Measurements from ENCODE around the gene DCAF10. TPM values are rescaled to one million over a fixed set of nuclear protein-coding genes. Genes with fewer than 3 reads are reported as not detected.
A peak's percentile ranks its signal among the peaks of the same experiment; 100 is the strongest.

Gene DCAF10
- total RNA-seq, 1 experiment from 2014 or later, result 22.6 TPM

GRCh38 chr9:37904445-37905130 is 104.0 kb downstream of the DCAF10 start:
- H3F3A ChIP-seq (ENCODE audit: insufficient read depth, low read depth), result peaks cover 14% of the 10 kb centered on the region; the same call in 1 of the 2 replicates
- CTCF ChIA-PET, result no interaction called here
- no peak overlapping the region for H2AFZ ChIP-seq
- TSS peak; percentile 42 for BruUV-seq (replicated peaks)
- TF ChIP-seq EZH2 (IDR thresholded peaks at IDR 0.05; ENCODE audit: low read depth) (no peak), CTCF (conservative IDR thresholded peaks at IDR 0.05) (peak; percentile 37)
- no peaks in the 10 kb centered on the region for H3K9me3 ChIP-seq (ENCODE audit: insufficient read depth, low read depth)
- H3K4me2 ChIP-seq, result peak overlapping the region; percentile 95
- H3K4me1 ChIP-seq (replicated peaks; ENCODE audit: insufficient read depth), result peaks cover 25% of the 10 kb centered on the region
- H3K27me3 ChIP-seq (ENCODE audit: insufficient read depth, low read depth), result no peaks in the 10 kb centered on the region
- H3K9me2 ChIP-seq (ENCODE audit: insufficient read depth), result no peaks in the 10 kb centered on the region
- H3K27ac ChIP-seq, result peak overlapping the region; percentile 42
- H4K20me1 ChIP-seq (ENCODE audit: insufficient read depth), result no peaks in the 10 kb centered on the region; the same call in 1 of the 2 replicates
- peaks cover 22% of the 10 kb centered on the region; the same call in 1 of the 2 replicates for H3K79me2 ChIP-seq (ENCODE audit: low read depth)
- H3K4me3 ChIP-seq, result peak overlapping the region; percentile 76; the same call in 1 of the 2 replicates
- POLR2A ChIA-PET (ENCODE audit: unreplicated experiment), result no interaction called here
- H3K36me3 ChIP-seq (ENCODE audit: low read depth), result no peaks in the 10 kb centered on the region
- DNase-seq, result no peak
- intact Hi-C loops (cut with micrococcal nuclease; ENCODE audit: unreplicated experiment), result loop anchor here (2.0 to 10.0 kb wide), 6 partner anchors 157 to 498 kb away; partner anchors contain the start of genes POLR1E and SHB

- Histone ChIP-seq H3K27ac (no peak overlapping the region), H3K4me2 (peak overlapping the region; percentile 95; the same call in 1 of the 2 replicates)
- intact Hi-C loops (cut with micrococcal nuclease; ENCODE audit: unreplicated experiment), result loop anchor here (2.0 to 10.0 kb wide), 3 partner anchors 164 to 458 kb away; partner anchors contain the start of genes POLR1E and SHB
These were observed 104.5 kb downstream of the DCAF10 start for GRCh38 chr9:37905131-37905505.

GRCh38 chr9:37905776-37906175 is 105.2 kb downstream of the DCAF10 start:
- no peaks in the 10 kb centered on the region for H3K9me3 ChIP-seq (ENCODE audit: insufficient read depth, low read depth)
- DNase-seq, result no peak
- H3K27me3 ChIP-seq (ENCODE audit: insufficient read depth, low read depth), result no peaks in the 10 kb centered on the region
- no peak overlapping the region for H3K27ac ChIP-seq
- peaks cover 22% of the 10 kb centered on the region; the same call in 1 of the 2 replicates for H3K79me2 ChIP-seq (ENCODE audit: low read depth)
- H3K4me3 ChIP-seq, result no peak overlapping the region
- H3K4me2 ChIP-seq, result no peak overlapping the region
- no peaks in the 10 kb centered on the region for H3K9me2 ChIP-seq (ENCODE audit: insufficient read depth)
- no peak overlapping the region for H2AFZ ChIP-seq
- TF ChIP-seq CTCF (conservative IDR thresholded peaks at IDR 0.05) (no peak), EZH2 (IDR thresholded peaks at IDR 0.05; ENCODE audit: low read depth) (no peak)
- POLR2A ChIA-PET (ENCODE audit: unreplicated experiment), result no interaction called here
- H4K20me1 ChIP-seq (ENCODE audit: insufficient read depth), result no peaks in the 10 kb centered on the region; the same call in 1 of the 2 replicates
- peaks cover 21% of the 10 kb centered on the region; the same call in 1 of the 2 replicates for H3F3A ChIP-seq (ENCODE audit: insufficient read depth, low read depth)
- intact Hi-C loops (cut with micrococcal nuclease; ENCODE audit: unreplicated experiment), result loop anchor here (2.0 to 10.0 kb wide), 3 partner anchors 163 to 457 kb away; partner anchors contain the start of genes POLR1E and SHB
- no TSS peak for BruUV-seq (replicated peaks)
- CTCF ChIA-PET, result no interaction called here
- no peaks in the 10 kb centered on the region for H3K36me3 ChIP-seq (ENCODE audit: low read depth)
- H3K4me1 ChIP-seq (replicated peaks; ENCODE audit: insufficient read depth), result peaks cover 29% of the 10 kb centered on the region

More at GRCh38 chr9:37905131-37905505, 104.5 kb downstream of the DCAF10 start:
- Histone ChIP-seq H3K4me1 (replicated peaks; ENCODE audit: insufficient read depth) (peaks cover 29% of the 10 kb centered on the region), H3K36me3 (ENCODE audit: low read depth) (no peaks in the 10 kb centered on the region), H3F3A (ENCODE audit: insufficient read depth, low read depth) (peaks cover 19% of the 10 kb centered on the region; the same call in 1 of the 2 replicates), H3K9me2 (ENCODE audit: insufficient read depth) (no peaks in the 10 kb centered on the region), H3K27me3 (ENCODE audit: insufficient read depth, low read depth) (no peaks in the 10 kb centered on the region), H3K79me2 (ENCODE audit: low read depth) (peaks cover 22% of the 10 kb centered on the region; the same call in 1 of the 2 replicates), H4K20me1 (ENCODE audit: insufficient read depth) (no peaks in the 10 kb centered on the region; the same call in 1 of the 2 replicates), H2AFZ (no peak overlapping the region), H3K9me3 (ENCODE audit: insufficient read depth, low read depth) (no peaks in the 10 kb centered on the region), H3K4me3 (no peak overlapping the region)
- TF ChIP-seq EZH2 (IDR thresholded peaks at IDR 0.05; ENCODE audit: low read depth) (no peak), CTCF (conservative IDR thresholded peaks at IDR 0.05) (no peak)
- POLR2A ChIA-PET (ENCODE audit: unreplicated experiment), result no interaction called here
- DNase-seq, result no peak
- BruUV-seq (replicated peaks), result no TSS peak
- CTCF ChIA-PET, result no interaction called here
